ENCODE measurements around the gene SLC18A2. TPM values are rescaled to one million over a fixed set of nuclear protein-coding genes. Genes with fewer than 3 reads are reported as not detected.

Gene SLC18A2
- polyA plus RNA-seq, 1 experiment = not detected

GRCh38 chr10:117237401-117237991, 3.4 kb upstream of the SLC18A2 start:
- CTCF ChIA-PET = no interaction called here
- H3K27me3 ChIP-seq (ENCODE audit: control insufficient read depth, insufficient read depth, low read length) = peaks cover 9% of the 10 kb centered on the region
- DNase-seq (ENCODE audit: low read depth) = no peak
- POLR2A ChIA-PET = no interaction called here
- H3K36me3 ChIP-seq (ENCODE audit: control insufficient read depth, insufficient read depth, low read length) = no peaks in the 10 kb centered on the region
- H3K4me3 ChIP-seq (ENCODE audit: low read depth, low read length) = no peak overlapping the region
- no peak for TF ChIP-seq CTCF (IDR thresholded peaks at IDR 0.05; ENCODE audit: insufficient read depth, low read depth, low read length)

- Histone ChIP-seq H3K36me3 (ENCODE audit: control insufficient read depth, insufficient read depth, low read length) (no peaks in the 10 kb centered on the region), H3K4me3 (ENCODE audit: low read depth, low read length) (no peak overlapping the region), H3K27me3 (ENCODE audit: control insufficient read depth, insufficient read depth, low read length) (peaks cover 8% of the 10 kb centered on the region)
- ChIA-PET POLR2A (no interaction called here), CTCF (interaction anchor here (0.8 kb wide), 1 partner anchor 22 kb away, joined by 4 read pairs; no protein-coding TSS in a partner anchor)
- DNase-seq (ENCODE audit: low read depth) = no peak
- no peak for TF ChIP-seq CTCF (IDR thresholded peaks at IDR 0.05; ENCODE audit: insufficient read depth, low read depth, low read length)
These were observed 1.9 kb upstream of the SLC18A2 start for GRCh38 chr10:117239051-117239450.

- CTCF ChIA-PET = interaction anchor here (2.3 kb wide), 1 partner anchor 23 kb away, joined by 11 read pairs; no protein-coding TSS in a partner anchor
These were observed 943 bp upstream of the SLC18A2 start for GRCh38 chr10:117239721-117240620.

GRCh38 chr10:117241541-117242462, 888 bp downstream of the SLC18A2 start:
- TF ChIP-seq CTCF (IDR thresholded peaks at IDR 0.05; ENCODE audit: insufficient read depth, low read depth, low read length) = no peak
- CTCF ChIA-PET = interaction anchor here (1.0 to 6.1 kb wide), 4 partner anchors 25 to 79 kb away, joined by 3 to 27 read pairs (median 8); no protein-coding TSS in a partner anchor
- DNase-seq (ENCODE audit: low read depth) = no peak
- peaks cover 8% of the 10 kb centered on the region for H3K27me3 ChIP-seq (ENCODE audit: control insufficient read depth, insufficient read depth, low read length)
- H3K36me3 ChIP-seq (ENCODE audit: control insufficient read depth, insufficient read depth, low read length) = no peaks in the 10 kb centered on the region
- H3K4me3 ChIP-seq (ENCODE audit: low read depth, low read length) = no peak overlapping the region
- POLR2A ChIA-PET = no interaction called here

More at GRCh38 chr10:117239721-117240620, 943 bp upstream of the SLC18A2 start:
- TF ChIP-seq CTCF (IDR thresholded peaks at IDR 0.05; ENCODE audit: insufficient read depth, low read depth, low read length) = no peak
- H3K27me3 ChIP-seq (ENCODE audit: control insufficient read depth, insufficient read depth, low read length) = peaks cover 8% of the 10 kb centered on the region
- POLR2A ChIA-PET = no interaction called here
- H3K4me3 ChIP-seq (ENCODE audit: low read depth, low read length) = no peak overlapping the region
- H3K36me3 ChIP-seq (ENCODE audit: control insufficient read depth, insufficient read depth, low read length) = no peaks in the 10 kb centered on the region
- no peak for DNase-seq (ENCODE audit: low read depth)
